Stimulated activated naive CD4-positive, alpha-beta T cell (primary cell): ENCODE results near the gene RAB40B.
"Not testable (repeated sequence)": the region's sequence is repeated elsewhere in the genome, so short reads cannot be mapped to it uniquely, and the experiment has no call there.

Source experiments
- DNase-seq, 6 experiments: peaks; one replicate each; lab custom pipeline; 2025; lab: John Stamatoyannopoulos, UW

RAB40B gene

GRCh38 chr17:82668024-82668630 is 30.4 kb downstream of the RAB40B start:
- DNase-seq, result no peak

GRCh38 chr17:82667668-82668000 is 30.9 kb downstream of the RAB40B start:
- no peak for DNase-seq

GRCh38 chr17:82666931-82667667 is 31.4 kb downstream of the RAB40B start:
- DNase-seq, result no peak

GRCh38 chr17:82665891-82666290 is 32.6 kb downstream of the RAB40B start:
- no peak for DNase-seq

GRCh38 chr17:82665217-82665616 is 33.3 kb downstream of the RAB40B start:
- DNase-seq, result no peak

- DNase-seq, result no peak
Measured at GRCh38 chr17:82664701-82665182, 33.8 kb downstream of the RAB40B start.

GRCh38 chr17:82664276-82664575 is 34.3 kb downstream of the RAB40B start:
- DNase-seq, result no peak

- DNase-seq, result no peak
Measured at GRCh38 chr17:82663381-82664275, 34.9 kb downstream of the RAB40B start.

GRCh38 chr17:82662711-82663261 is 35.7 kb downstream of the RAB40B start:
- no peak for DNase-seq

GRCh38 chr17:82661717-82662683 is 36.5 kb downstream of the RAB40B start:
- DNase-seq, result no peak

- no peak for DNase-seq
Measured at GRCh38 chr17:82659886-82660285, 38.6 kb downstream of the RAB40B start.

GRCh38 chr17:82658796-82659452 is 39.6 kb downstream of the RAB40B start:
- DNase-seq, result no peak

- no peak for DNase-seq
Measured at GRCh38 chr17:82658331-82658730, 40.2 kb downstream of the RAB40B start.

- DNase-seq, result no peak
Measured at GRCh38 chr17:82657926-82658325, 40.6 kb downstream of the RAB40B start.

GRCh38 chr17:82656266-82656665 is 42.2 kb downstream of the RAB40B start:
- DNase-seq, result no peak

- DNase-seq, result no peak
Measured at GRCh38 chr17:82655523-82655922, 43.0 kb downstream of the RAB40B start.

GRCh38 chr17:82655038-82655479 is 43.4 kb downstream of the RAB40B start:
- DNase-seq, result no peak

- not testable (repeated sequence) for DNase-seq
Measured at GRCh38 chr17:82654611-82655010, 43.9 kb downstream of the RAB40B start.

- DNase-seq, result no peak
Measured at GRCh38 chr17:82653651-82654528, 44.6 kb downstream of the RAB40B start.

GRCh38 chr17:82650723-82651122 is 47.8 kb downstream of the RAB40B start:
- no peak for DNase-seq
